Tibial nerve (tissue), 4 donors: ENCODE measurements around the gene TGIF2. TPM values are rescaled to one million over a fixed set of nuclear protein-coding genes. Genes with fewer than 3 reads are reported as not detected.

ENCODE experiments used
- DNase-seq, 2 donors: peaks; one replicate each; pipeline ENCODE4 v3.0.0-alpha.2; 2019; ENCODE audit warnings: low spot score in 2 of 2
- H3K27ac ChIP-seq, 4 donors: fragments of 200-600 bp; sonication (generic) in 3 of 4; one replicate each; pipeline ENCODE4 v1.5.1; 2017 to 2019; ENCODE audit warnings: mild to moderate bottlenecking in 1 of 4
- H3K27me3 ChIP-seq, 2 donors: fragments of 200-600 bp; sonication (generic) in 1 of 2; one replicate each; pipeline versions ENCODE4 v1.5.1 to v1.6.0; 2017 to 2019
- H3K36me3 ChIP-seq, 3 donors: fragments of 200-600 bp; sonication (generic); one replicate each; pipeline ENCODE4 v1.5.1; 2018 to 2019
- H3K4me1 ChIP-seq, 4 donors: fragments of 200-600 bp; sonication (generic) in 3 of 4; one replicate each; pipeline ENCODE4 v1.5.1; 2017 to 2019
- H3K4me3 ChIP-seq, 4 donors: fragments of 200-600 bp; sonication (generic) in 3 of 4; one replicate each; pipeline ENCODE4 v1.5.1; 2017 to 2019; ENCODE audit warnings: mild to moderate bottlenecking in 1 of 4, moderate library complexity in 1 of 4
- H3K9me3 ChIP-seq, 4 donors: fragments of 200-600 bp; sonication (generic) in 3 of 4; one replicate each; pipeline ENCODE4 v1.5.1; 2017 to 2019
- CTCF ChIP-seq, 5 experiments: fragments of 200-600 bp in 3 of 5; fragments of 450-650 bp in 2 of 5; sonication (generic) in 3 of 5; IDR thresholded peaks; one replicate each; pipeline ENCODE4 v1.5.1; 2016 to 2019; ENCODE audit warnings: antibody characterized with exemption in 5 of 5, mild to moderate bottlenecking in 3 of 5, moderate library complexity in 2 of 5
- EP300 ChIP-seq, 2 donors: sonication (generic); formaldehyde crosslinking; IDR thresholded peaks; one replicate each; pipeline ENCODE4 v1.6.1; 2017; ENCODE audit warnings: antibody characterized with exemption in 2 of 2, mild to moderate bottlenecking in 1 of 2
- POLR2A ChIP-seq, 2 donors: fragments of 450-650 bp; IDR thresholded peaks; one replicate each; pipeline ENCODE4 v1.6.1; 2017; ENCODE audit warnings: antibody characterized with exemption in 2 of 2, mild to moderate bottlenecking in 2 of 2, moderate library complexity in 2 of 2
- WGBS, 2 donors: methylation state at CpG; one replicate each; pipeline ENCODE4 v1.1.5; 2018; 5-methylcytosine and 5-hydroxymethylcytosine counted together
- total RNA-seq, 4 donors: library from RNA; depleted of rRNA; stranded (reverse); fragments of >200 nt; gene quantifications; one replicate each; pipeline ENCODE4 v1.1.0, GENCODE V29; 2016

TGIF2 gene
- 10 to 100 TPM; 13.2 to 27.7 (median 19.6) TPM for total RNA-seq

DNA sequence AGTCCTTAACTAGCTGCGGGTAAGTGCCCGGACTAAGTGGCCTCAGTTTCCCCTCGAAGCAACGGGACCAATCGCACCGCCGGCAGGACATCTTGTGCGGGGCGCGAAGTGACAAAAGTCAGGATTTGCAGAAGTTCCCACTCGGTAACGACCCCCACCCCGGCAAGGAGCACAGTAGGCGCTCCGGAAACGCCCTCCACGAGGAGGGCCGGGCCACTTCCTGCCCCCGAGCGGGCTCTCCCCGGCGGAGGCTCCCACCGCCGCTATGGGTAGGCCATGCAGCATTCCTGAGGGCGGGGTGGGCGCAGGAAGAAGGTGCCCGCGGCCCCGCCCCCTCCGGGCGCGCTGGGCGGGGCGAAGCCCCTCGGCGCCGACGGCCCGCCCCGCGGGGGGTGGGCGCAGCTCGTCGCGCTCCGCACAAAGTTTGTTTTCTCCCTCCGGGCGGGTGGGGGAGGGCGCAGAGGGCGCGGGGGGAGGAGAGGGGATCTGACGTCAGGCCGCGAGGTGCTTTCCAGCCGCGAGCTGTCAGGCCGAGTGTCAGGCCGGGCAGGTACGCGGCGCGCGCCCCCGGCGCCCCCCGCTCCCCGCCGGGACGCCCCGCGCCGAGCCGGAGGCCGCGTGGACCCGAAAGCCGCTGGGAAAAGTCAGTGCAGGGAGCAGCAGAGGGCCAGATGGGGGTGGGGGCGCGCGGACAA is at the start of gene TGIF2:
Gene TGIF2 (plus strand): TSS at position 495 of the 695 bp plus-strand sequence. CDS start 5,178 bp downstream, outside the sequence.
- TF ChIP-seq CTCF (IDR thresholded peaks at IDR 0.05) (peak in 2 of 5 experiments; percentile 4 to 22), POLR2A (IDR thresholded peaks at IDR 0.05) (peak; percentile 29 to 72), EP300 (IDR thresholded peaks at IDR 0.05) (peak in 1 of 2 donors; percentile 77)
- H3K4me3 ChIP-seq = peak within 1 kb of the TSS; percentile 82 to 98 (median 92)
- no peaks in the 10 kb centered on the region for H3K27me3 ChIP-seq
- H3K27ac ChIP-seq = peak within 1 kb of the TSS; percentile 97 to 99 (median 98)
- H3K36me3 ChIP-seq = no peaks in the 10 kb centered on the region
- peaks cover 0 to 44% (median 19%) of the 10 kb centered on the region in 4 donors for H3K4me1 ChIP-seq
- WGBS, 2 donors = 5% methylated on average over 24 to 27 of the region's 80 CpGs
- H3K9me3 ChIP-seq = no peaks in the 10 kb centered on the region
- peak; percentile 61 to 72 for DNase-seq

DNA sequence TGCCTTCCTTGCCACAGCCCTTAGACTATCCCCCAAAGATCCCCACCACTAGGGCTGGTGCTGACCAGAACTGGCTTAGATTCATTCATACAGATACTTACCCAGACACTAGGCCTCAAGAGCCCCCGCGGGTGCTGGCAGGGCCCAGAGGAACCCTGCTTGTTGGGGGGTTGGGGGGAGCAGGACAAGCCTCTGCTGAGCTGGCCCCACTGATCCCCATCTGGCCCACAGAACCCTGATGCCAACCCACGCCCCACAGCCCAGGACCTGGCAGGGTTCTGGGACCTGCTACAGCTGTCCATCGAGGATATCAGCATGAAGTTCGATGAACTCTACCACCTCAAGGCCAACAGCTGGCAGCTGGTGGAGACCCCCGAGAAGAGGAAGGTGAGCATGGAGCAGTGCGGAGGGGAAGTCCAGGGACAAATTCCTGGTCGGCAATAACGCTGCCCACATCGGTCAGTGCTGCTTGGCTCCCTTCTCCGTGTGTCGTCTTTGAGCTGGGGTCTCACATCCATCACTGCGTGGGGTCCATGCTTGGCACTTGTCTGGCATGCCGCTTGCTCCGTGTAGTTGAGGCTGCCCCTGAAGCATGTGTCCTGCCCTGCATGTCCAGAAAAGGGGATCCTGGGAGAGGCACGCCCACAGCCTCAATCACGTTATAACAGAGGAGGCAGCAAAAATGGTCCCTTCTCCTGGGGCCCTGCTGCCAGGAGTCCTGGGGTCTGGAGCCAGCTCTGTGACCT is 47.6 kb upstream of the TGIF2 start:
- DNase-seq = no peak
- Histone ChIP-seq H3K27ac (no peak overlapping the region), H3K27me3 (no peaks in the 10 kb centered on the region), H3K4me1 (peaks cover 0 to 28% (median 1%) of the 10 kb centered on the region in 4 donors), H3K36me3 (peaks cover 0 to 80% (median 18%) of the 10 kb centered on the region in 3 donors), H3K4me3 (no peak overlapping the region), H3K9me3 (no peaks in the 10 kb centered on the region)
- TF ChIP-seq POLR2A (IDR thresholded peaks at IDR 0.05) (no peak), CTCF (IDR thresholded peaks at IDR 0.05) (no peak), EP300 (IDR thresholded peaks at IDR 0.05) (no peak)
- WGBS, 2 donors = 87 to 95% methylated on average over 16 to 17 of the region's 17 CpGs

DNA sequence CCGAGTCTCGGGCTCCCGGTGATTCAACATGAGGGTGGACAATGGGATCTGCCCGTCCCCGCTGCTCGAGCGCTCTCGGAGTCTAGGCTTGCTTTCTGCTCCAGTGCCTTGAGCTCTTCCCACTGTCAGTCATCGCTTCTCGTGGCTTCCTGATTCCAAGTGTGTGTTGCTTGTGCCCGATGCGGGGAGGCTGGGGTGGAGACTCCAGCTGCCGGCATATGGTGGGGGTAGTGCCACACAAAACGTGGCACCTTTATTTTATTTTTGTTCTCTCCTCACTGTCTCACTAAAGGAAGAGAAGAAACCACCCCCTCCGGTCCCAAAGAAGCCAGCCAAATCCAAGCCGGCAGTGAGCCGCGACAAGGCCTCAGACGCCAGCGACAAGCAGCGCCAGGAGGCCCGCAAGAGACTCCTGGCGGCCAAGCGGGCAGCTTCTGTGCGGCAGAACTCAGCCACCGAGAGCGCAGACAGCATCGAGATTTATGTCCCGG is 46.8 kb upstream of the TGIF2 start:
- WGBS, 2 donors = 93 to 94% methylated on average over 29 of the region's 29 CpGs
- TF ChIP-seq CTCF (IDR thresholded peaks at IDR 0.05) = no peak
- no peak for TF ChIP-seq EP300 (IDR thresholded peaks at IDR 0.05)
- no peak for TF ChIP-seq POLR2A (IDR thresholded peaks at IDR 0.05)
- Histone ChIP-seq H3K27me3 (no peaks in the 10 kb centered on the region), H3K9me3 (no peaks in the 10 kb centered on the region), H3K36me3 (peaks cover 0 to 78% (median 18%) of the 10 kb centered on the region in 3 donors), H3K4me1 (peaks cover 0 to 22% (median 1%) of the 10 kb centered on the region in 4 donors), H3K27ac (peak overlapping the region in 1 of 4 donors; percentile 39), H3K4me3 (no peak overlapping the region)
- no peak for DNase-seq

GRCh38 chr20:36527331-36528125 is 45.9 kb upstream of the TGIF2 start:
- no peak overlapping the region for H3K27ac ChIP-seq
- H3K27me3 ChIP-seq = no peaks in the 10 kb centered on the region
- no peaks in the 10 kb centered on the region for H3K9me3 ChIP-seq
- peaks cover 0 to 12% (median 0%) of the 10 kb centered on the region in 4 donors for H3K4me1 ChIP-seq
- DNase-seq = no peak
- peaks cover 0 to 72% (median 18%) of the 10 kb centered on the region in 3 donors for H3K36me3 ChIP-seq
- H3K4me3 ChIP-seq = no peak overlapping the region
- WGBS, 2 donors = 81 to 83% methylated on average over 32 of the region's 32 CpGs
- TF ChIP-seq POLR2A (IDR thresholded peaks at IDR 0.05) (no peak), CTCF (IDR thresholded peaks at IDR 0.05) (no peak), EP300 (IDR thresholded peaks at IDR 0.05) (no peak)
